ENCODE results near the gene RBM34. TPM values are rescaled to one million over a fixed set of nuclear protein-coding genes. Genes with fewer than 3 reads are reported as not detected.

Gene RBM34
- total and polyA plus RNA-seq, 10 of the 15 experiments (the other 5 are each of a cell fraction or from before 2014, with no cell fraction given), result 46.4 to 132 (median 109) TPM

- peaks cover 13 to 46% of the 10 kb centered on the region in 2 experiments for H3K36me3 ChIP-seq (ENCODE audit: control insufficient read depth in 2 of 2, insufficient read depth in 2 of 2, low read length in 1 of 2)
- H3K27ac ChIP-seq (ENCODE audit: control insufficient read depth, insufficient read depth), result no peak overlapping the region
Observed at GRCh38 chr1:235142991-235143390, 18.1 kb downstream of the RBM34 start.

More at GRCh38 chr1:235142991-235143390, 18.1 kb downstream of the RBM34 start:
- Histone ChIP-seq H2AFZ (ENCODE audit: control insufficient read depth, low read depth, low read length) (no peak overlapping the region), H3K9ac (ENCODE audit: control insufficient read depth, insufficient read depth, low read length) (no peak overlapping the region), H3K27me3 (replicated peaks in 1 of 2; ENCODE audit: control insufficient read depth in 2 of 2, insufficient read depth in 2 of 2, low read length in 1 of 2) (no peaks in the 10 kb centered on the region), H4K20me1 (ENCODE audit: control insufficient read depth, insufficient read depth) (no peaks in the 10 kb centered on the region), H3K9me3 (replicated peaks; ENCODE audit: control insufficient read depth, insufficient read depth, low read length) (no peaks in the 10 kb centered on the region), H3K79me2 (ENCODE audit: control insufficient read depth, insufficient read depth, low read length) (peaks cover 2% of the 10 kb centered on the region), H3K4me1 (ENCODE audit: control insufficient read depth, insufficient read depth, low read length) (peaks cover 18% of the 10 kb centered on the region), H3K4me2 (ENCODE audit: control insufficient read depth, insufficient read depth) (no peak overlapping the region), H3K4me3 (no peak overlapping the region)
- no peak for TF ChIP-seq RBBP5 (conservative IDR thresholded peaks at IDR 0.05)
- TF ChIP-seq HSF1 (IDR thresholded peaks at IDR 0.05; ENCODE audit: low read depth, low read length), result no peak
- no peak for TF ChIP-seq E2F8 (IDR thresholded peaks at IDR 0.05; ENCODE audit: low read depth, partially characterized antibody)
- WGBS (ENCODE audit: insufficient coverage, insufficient replicate concordance, low lambda C conversion rate, missing lambda C conversion rate), result 87% methylated on average over 4 of the region's 4 CpGs
- no peak for DNase-seq (ENCODE audit: low read depth, low spot score)
- intact Hi-C loops (cut with micrococcal nuclease; ENCODE audit: unreplicated experiment) (no loop called here), in situ Hi-C loops (cut with MboI) (no loop called here)
- ChIA-PET SMC1A (ENCODE audit: uncharacterized antibody, unreplicated experiment) (no interaction called here), POLR2A (interaction anchor here (1.1 kb wide), 1 partner anchor 10 kb away, joined by 7 read pairs; no protein-coding TSS in a partner anchor), RAD21 (ENCODE audit: unreplicated experiment) (no interaction called here), CTCF (interaction anchor here (0.9 to 1.4 kb wide), 2 partner anchors 18 to 274 kb away, joined by 4 to 7 read pairs; partner anchors contain the start of gene RBM34)
- FAIRE-seq, result no peak
- no peak for ATAC-seq
- no TSS peak for BruUV-seq (replicated peaks)

All from GM12878 (cell line).